Measurements from ENCODE around the gene FOXP1.

GRCh38 chr3:71629711-71630110 is 46.2 kb upstream of the FOXP1 start:
- no peak for TF ChIP-seq POLR2AphosphoS5 (IDR thresholded peaks at IDR 0.05; ENCODE audit: low read depth, low read length)
- TF ChIP-seq TAF1 (IDR thresholded peaks at IDR 0.05; ENCODE audit: low read depth, low read length): no peak
- TF ChIP-seq POLR2A (IDR thresholded peaks at IDR 0.05; ENCODE audit: low read depth, low read length): no peak
- no peak for TF ChIP-seq SPI1 (IDR thresholded peaks at IDR 0.05; ENCODE audit: low read depth, low read length)
- no peak for TF ChIP-seq PAX5 (IDR thresholded peaks at IDR 0.05; ENCODE audit: insufficient read depth, low read length, severe bottlenecking)
